Stomach (tissue), 9 donors: Measurements from ENCODE around the gene PSORS1C1. TPM values are rescaled to one million over a fixed set of nuclear protein-coding genes. Genes with fewer than 3 reads are reported as not detected.
A peak's percentile ranks its signal among the peaks of the same experiment; 100 is the strongest.

Experiments used
- DNase-seq, 2 donors: peaks; one replicate each; pipeline versions ENCODE4 v3.0.0 to v3.0.0-alpha.2; 2013 to 2019
- H3K27ac ChIP-seq, 5 donors: fragments of 200-600 bp in 4 of 5; sonication (generic) in 4 of 5; one replicate each; pipeline ENCODE4 v1.5.1; 2013 to 2019; ENCODE audit warnings: mild to moderate bottlenecking in 1 of 5, moderate library complexity in 1 of 5
- H3K27me3 ChIP-seq, 3 donors: fragments of 200-600 bp; sonication (generic); one replicate each; pipeline ENCODE4 v1.5.1; 2017 to 2019; ENCODE audit warnings: mixed run types in 1 of 3
- H3K36me3 ChIP-seq, 4 donors: fragments of 200-600 bp; sonication (generic); 1 replicate in 3 of 4; 2 replicates in 1 of 4; pipeline ENCODE4 v1.5.1; 2016 to 2019
- H3K4me1 ChIP-seq, 4 donors: fragments of 200-600 bp; sonication (generic); one replicate each; pipeline ENCODE4 v1.5.1; 2016 to 2019
- H3K4me3 ChIP-seq, 4 donors: fragments of 200-600 bp; sonication (generic) in 3 of 4; one replicate each; pipeline ENCODE4 v1.5.1; 2016 to 2019; ENCODE audit warnings: mild to moderate bottlenecking in 1 of 4
- H3K9me3 ChIP-seq, 4 donors: fragments of 200-600 bp; sonication (generic); one replicate each; pipeline ENCODE4 v1.5.1; 2016 to 2019
- CTCF ChIP-seq, 7 experiments: fragments of 450-650 bp in 4 of 7; fragments of 200-600 bp in 3 of 7; sonication (generic) in 3 of 7; IDR thresholded peaks; one replicate each; pipeline ENCODE4 v1.5.1; 2016 to 2019; ENCODE audit warnings: antibody characterized with exemption in 7 of 7, control low read depth in 2 of 7, mild to moderate bottlenecking in 1 of 7
- EP300 ChIP-seq: sonication (generic); formaldehyde crosslinking; IDR thresholded peaks from one replicate; pipeline ENCODE4 v1.6.1; 2017; ENCODE audit warnings: antibody characterized with exemption
- POLR2A ChIP-seq, 4 donors: fragments of 450-650 bp; IDR thresholded peaks; one replicate each; pipeline ENCODE4 v1.6.1; 2016; ENCODE audit warnings: antibody characterized with exemption in 4 of 4, control low read depth in 2 of 4, mild to moderate bottlenecking in 1 of 4, moderate library complexity in 1 of 4
- POLR2AphosphoS5 ChIP-seq, 3 donors: sonication (generic); formaldehyde crosslinking; IDR thresholded peaks; one replicate each; pipeline ENCODE4 v1.6.1; 2016; ENCODE audit warnings: antibody characterized with exemption in 3 of 3
- WGBS, 5 donors: extraction: QIAGEN DNeasy Blood & Tissue Kit in 3 of 5; methylation state at CpG; one replicate each; pipeline versions ENCODE4 v1.1.5 to v1.1.7; 2013 to 2018; 5-methylcytosine and 5-hydroxymethylcytosine counted together
- intact Hi-C: fragments of 100-400 bp; cut with DNase I; formaldehyde crosslinking; loops from one replicate; pipeline ENCODE4 v1.15.1; 2023; ENCODE audit warnings: low total_unique reads
- polyA plus RNA-seq, 3 donors: library from polyadenylated mRNA; stranded (reverse); fragments of 200-250 nt; gene quantifications; one replicate each; pipeline ENCODE4 v1.2.3, GENCODE V29; 2013
- total RNA-seq, 5 donors: library from RNA; depleted of rRNA; stranded (reverse); fragments of >200 nt; gene quantifications; one replicate each; pipeline versions ENCODE4 v1.1.0 to v1.2.3, GENCODE V29; 2014 to 2016
- donor health status: healthy with polysubstance abuse.
- donor health status: Bipolar disorder and iron deficiency.
- donor health status: healthy.

PSORS1C1 gene
- total and polyA plus RNA-seq, 8 donors: 2.7 to 7.4 (median 3.9) TPM; not detected in 1

- 21 to 27% (median 22%) methylated on average over 20 to 22 of the region's 22 CpGs for WGBS, 5 donors
- Histone ChIP-seq H3K9me3 (no peaks in the 10 kb centered on the region), H3K36me3 (no peaks in the 10 kb centered on the region), H3K4me3 (peak overlapping the region in 1 of 4 donors; percentile 9), H3K4me1 (peaks cover 0 to 10% (median 9%) of the 10 kb centered on the region in 4 donors), H3K27me3 (no peaks in the 10 kb centered on the region), H3K27ac (no peak overlapping the region)
- DNase-seq: peak; percentile 73 to 86
- TF ChIP-seq POLR2AphosphoS5 (IDR thresholded peaks at IDR 0.05) (no peak), POLR2A (IDR thresholded peaks at IDR 0.05) (no peak), CTCF (IDR thresholded peaks at IDR 0.05) (peak in 5 of 7 experiments; percentile 41 to 71 (median 66)), EP300 (no peak)
- intact Hi-C loops: loop anchor here (5.0 to 10.0 kb wide), 2 partner anchors 157 to 245 kb away; no protein-coding TSS in a partner anchor
These were observed 34.8 kb upstream of the PSORS1C1 start for GRCh38 chr6:31079656-31080261.

GRCh38 chr6:31081872-31082271 lies 32.7 kb upstream of the PSORS1C1 start:
- TF ChIP-seq POLR2A (IDR thresholded peaks at IDR 0.05): no peak
- TF ChIP-seq EP300: no peak
- no peak for TF ChIP-seq POLR2AphosphoS5 (IDR thresholded peaks at IDR 0.05)
- TF ChIP-seq CTCF (IDR thresholded peaks at IDR 0.05): no peak
- H3K27ac ChIP-seq: no peak overlapping the region
- H3K4me3 ChIP-seq: no peak overlapping the region
- peaks cover 0 to 7% (median 0%) of the 10 kb centered on the region in 3 donors for H3K27me3 ChIP-seq
- intact Hi-C loops: no loop called here
- 71 to 89% (median 85%) methylated on average over 6 of the region's 6 CpGs for WGBS, 5 donors
- no peaks in the 10 kb centered on the region for H3K9me3 ChIP-seq
- no peak for DNase-seq
- H3K4me1 ChIP-seq: peaks cover under 1 to 14% (median 10%) of the 10 kb centered on the region in 4 donors
- H3K36me3 ChIP-seq: no peaks in the 10 kb centered on the region

- H3K4me1 ChIP-seq: peaks cover 7 to 24% (median 15%) of the 10 kb centered on the region in 4 donors
- H3K27me3 ChIP-seq: peaks cover 0 to 7% (median 0%) of the 10 kb centered on the region in 3 donors
- H3K27ac ChIP-seq: no peak overlapping the region
- intact Hi-C loops: no loop called here
- no peaks in the 10 kb centered on the region for H3K36me3 ChIP-seq
- H3K9me3 ChIP-seq: no peaks in the 10 kb centered on the region
- TF ChIP-seq CTCF (IDR thresholded peaks at IDR 0.05) (peak in 1 of 7 experiments; percentile 9), EP300 (no peak)
- H3K4me3 ChIP-seq: no peak overlapping the region
- DNase-seq: peak; percentile 40 to 62
- 43 to 58% (median 56%) methylated on average over 8 of the region's 8 CpGs for WGBS, 5 donors
These were observed 30.8 kb upstream of the PSORS1C1 start for GRCh38 chr6:31083742-31084354.

GRCh38 chr6:31086788-31087440 lies 27.7 kb upstream of the PSORS1C1 start:
- Histone ChIP-seq H3K4me3 (no peak overlapping the region), H3K36me3 (no peaks in the 10 kb centered on the region), H3K4me1 (peaks cover 0 to 17% (median 10%) of the 10 kb centered on the region in 4 donors), H3K27me3 (peaks cover 0 to 7% (median 0%) of the 10 kb centered on the region in 3 donors), H3K9me3 (no peaks in the 10 kb centered on the region), H3K27ac (peak overlapping the region in 1 of 5 donors; percentile 47)
- intact Hi-C loops: no loop called here
- WGBS, 5 donors: 34 to 53% (median 39%) methylated on average over 7 of the region's 7 CpGs
- TF ChIP-seq POLR2AphosphoS5 (IDR thresholded peaks at IDR 0.05): no peak
- no peak for TF ChIP-seq POLR2A (IDR thresholded peaks at IDR 0.05)
- TF ChIP-seq CTCF (IDR thresholded peaks at IDR 0.05): no peak
- TF ChIP-seq EP300: no peak
- no peak for DNase-seq
